Right lobe of liver (tissue), 6 donors: ENCODE results near the gene CCM2. TPM values are rescaled to one million over a fixed set of nuclear protein-coding genes. Genes with fewer than 3 reads are reported as not detected.

Experiments
- ATAC-seq, 4 donors: fragments of 200-7000 bp; cut with Tn5 transposase; one replicate each; pipeline ENCODE4 v1.9.1; 2020; ENCODE audit warnings: mild to moderate bottlenecking in 4 of 4, moderate library complexity in 4 of 4
- DNase-seq, 3 donors: peaks; one replicate each; pipeline ENCODE4 v3.0.0-alpha.2; 2020
- H3K27ac ChIP-seq, 3 donors: fragments of 200-600 bp; one replicate each; pipeline ENCODE4 v1.8.0; 2022
- H3K27me3 ChIP-seq, 2 donors: fragments of 200-600 bp; one replicate each; pipeline ENCODE4 v1.8.0; 2022
- H3K36me3 ChIP-seq, 4 donors: fragments of 200-600 bp; sonication (generic) in 1 of 4; one replicate each; pipeline versions ENCODE4 v1.5.1 to v1.8.0; 2017 to 2022; ENCODE audit warnings: control low read depth in 1 of 4
- H3K4me1 ChIP-seq, 4 donors: fragments of 200-600 bp; sonication (generic) in 1 of 4; one replicate each; pipeline versions ENCODE4 v1.5.1 to v1.8.0; 2017 to 2022; ENCODE audit warnings: control low read depth in 1 of 4
- H3K4me3 ChIP-seq, 3 donors: fragments of 200-600 bp; one replicate each; pipeline ENCODE4 v1.8.0; 2022
- H3K9me3 ChIP-seq, 4 donors: fragments of 200-600 bp; sonication (generic) in 1 of 4; one replicate each; pipeline versions ENCODE4 v1.5.1 to v1.8.0; 2017 to 2022; ENCODE audit warnings: control low read depth in 1 of 4
- POLR2A ChIP-seq: fragments of 450-650 bp; IDR thresholded peaks from one replicate; pipeline ENCODE4 v1.6.1; 2017; ENCODE audit warnings: antibody characterized with exemption, mild to moderate bottlenecking
- WGBS: methylation state at CpG from one replicate; pipeline ENCODE4 v1.1.6; 2018; ENCODE audit warnings: low coverage, low lambda C conversion rate; ENCODE audit not compliant: insufficient coverage; ENCODE audit errors: missing lambda C conversion rate; 5-methylcytosine and 5-hydroxymethylcytosine counted together
- intact Hi-C, 2 donors: fragments of 100-400 bp; cut with DNase I; formaldehyde crosslinking; loops; one replicate each; pipeline versions ENCODE4 v1.11.2 to v1.14.1; 2022
- total RNA-seq, 6 experiments: library from RNA; depleted of rRNA in 2 of 6; stranded (reverse); fragments of >200 nt in 2 of 6; fragmentation: NEBNext Ultra II Directional in 3 of 6; extraction: Animal tissue kit (Norgen Biotek cat#: 25700) in 3 of 6; gene quantifications; one replicate each; pipeline versions ENCODE4 v1.1.0 to v1.2.4, GENCODE V29; 2016 to 2023
- TF ChIP-seq, protein P1 (sequence below), 4 donors: fragments of 200-600 bp in 3 of 4; fragments of 450-650 bp in 1 of 4; IDR thresholded peaks; one replicate each; pipeline versions ENCODE4 v1.5.1 to v1.8.0; 2016 to 2022; ENCODE audit warnings: antibody characterized with exemption in 4 of 4, mild to moderate bottlenecking in 2 of 4
- donor health status: DM: no; HTN: yes; CAD: no.
- donor health status: DM: no; HTN: no; CAD: no.
- donor health status: DM: no; HTN: no; CAD: no.
- donor health status: DM: no; HTN: yes; CAD: no.
- donor health status: DM: no; HTN: yes; CAD: no.

Gene CCM2
- total RNA-seq, 6 experiments from 2014 or later = 29.4 to 70.7 (median 37.9) TPM

DNA sequence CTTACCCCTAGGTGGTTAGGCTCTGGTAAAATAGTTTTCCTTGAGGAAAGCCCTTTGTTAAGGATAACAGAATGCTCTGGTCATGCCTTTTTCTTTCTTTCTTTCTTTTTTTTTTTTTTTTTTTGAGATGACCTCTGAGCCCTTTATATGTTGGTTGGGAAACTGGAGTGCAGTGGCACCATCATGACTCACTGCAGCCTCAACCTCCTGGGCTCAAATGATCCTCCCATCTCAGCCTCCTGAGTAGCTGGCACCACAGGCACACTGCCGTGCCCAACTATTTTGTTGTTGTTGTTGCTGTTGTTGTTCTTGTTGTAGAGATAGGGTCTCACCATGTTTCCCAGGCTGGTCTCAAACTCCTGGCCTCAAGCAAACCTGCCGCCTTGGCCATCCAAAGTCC lies 61.4 kb downstream of the CCM2 start:
- no peak for DNase-seq
- intact Hi-C loops = no loop called here

GRCh38 chr7:45061806-45062425 lies 61.9 kb downstream of the CCM2 start:
- intact Hi-C loops = no loop called here
- Histone ChIP-seq H3K9me3 (no peaks in the 10 kb centered on the region), H3K4me3 (no peak overlapping the region), H3K36me3 (peaks cover 0 to 13% (median 6%) of the 10 kb centered on the region in 4 donors), H3K27ac (no peak overlapping the region), H3K27me3 (no peaks in the 10 kb centered on the region), H3K4me1 (no peaks in the 10 kb centered on the region)
- ATAC-seq (no peak), DNase-seq (no peak)
- no peak for TF ChIP-seq POLR2A
- TF ChIP-seq, protein P1, sequence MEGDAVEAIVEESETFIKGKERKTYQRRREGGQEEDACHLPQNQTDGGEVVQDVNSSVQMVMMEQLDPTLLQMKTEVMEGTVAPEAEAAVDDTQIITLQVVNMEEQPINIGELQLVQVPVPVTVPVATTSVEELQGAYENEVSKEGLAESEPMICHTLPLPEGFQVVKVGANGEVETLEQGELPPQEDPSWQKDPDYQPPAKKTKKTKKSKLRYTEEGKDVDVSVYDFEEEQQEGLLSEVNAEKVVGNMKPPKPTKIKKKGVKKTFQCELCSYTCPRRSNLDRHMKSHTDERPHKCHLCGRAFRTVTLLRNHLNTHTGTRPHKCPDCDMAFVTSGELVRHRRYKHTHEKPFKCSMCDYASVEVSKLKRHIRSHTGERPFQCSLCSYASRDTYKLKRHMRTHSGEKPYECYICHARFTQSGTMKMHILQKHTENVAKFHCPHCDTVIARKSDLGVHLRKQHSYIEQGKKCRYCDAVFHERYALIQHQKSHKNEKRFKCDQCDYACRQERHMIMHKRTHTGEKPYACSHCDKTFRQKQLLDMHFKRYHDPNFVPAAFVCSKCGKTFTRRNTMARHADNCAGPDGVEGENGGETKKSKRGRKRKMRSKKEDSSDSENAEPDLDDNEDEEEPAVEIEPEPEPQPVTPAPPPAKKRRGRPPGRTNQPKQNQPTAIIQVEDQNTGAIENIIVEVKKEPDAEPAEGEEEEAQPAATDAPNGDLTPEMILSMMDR (IDR thresholded peaks at IDR 0.05) = no peak
- WGBS = 100% methylated on average over 1 of the region's 1 CpG

More for the DNA sequence above, 61.4 kb downstream of the CCM2 start:
- ATAC-seq = no peak
- 100% methylated on average over 2 of the region's 2 CpGs for WGBS
- Histone ChIP-seq H3K9me3 (no peaks in the 10 kb centered on the region), H3K4me1 (no peaks in the 10 kb centered on the region), H3K27me3 (no peaks in the 10 kb centered on the region), H3K4me3 (no peak overlapping the region), H3K36me3 (peaks cover 0 to 13% (median 6%) of the 10 kb centered on the region in 4 donors), H3K27ac (no peak overlapping the region)
- no peak for TF ChIP-seq POLR2A
- TF ChIP-seq, protein P1 (IDR thresholded peaks at IDR 0.05) = no peak

- intact Hi-C loops = no loop called here
- no peaks in the 10 kb centered on the region for H3K4me1 ChIP-seq
- DNase-seq = no peak
These were observed 64.2 kb downstream of the CCM2 start for GRCh38 chr7:45064047-45064725.

GRCh38 chr7:45065031-45065995 lies 65.3 kb downstream of the CCM2 start:
- Histone ChIP-seq H3K4me3 (no peak overlapping the region), H3K27ac (no peak overlapping the region), H3K36me3 (peaks cover 0 to 43% (median 10%) of the 10 kb centered on the region in 4 donors), H3K27me3 (no peaks in the 10 kb centered on the region), H3K9me3 (no peaks in the 10 kb centered on the region), H3K4me1 (no peaks in the 10 kb centered on the region)
- intact Hi-C loops = no loop called here
- WGBS = 81% methylated on average over 4 of the region's 12 CpGs
- DNase-seq (no peak), ATAC-seq (no peak)
- TF ChIP-seq POLR2A = no peak
- TF ChIP-seq, protein P1 (IDR thresholded peaks at IDR 0.05) = no peak

More at GRCh38 chr7:45064047-45064725, 64.2 kb downstream of the CCM2 start:
- WGBS = 95% methylated on average over 4 of the region's 16 CpGs
- H3K36me3 ChIP-seq = peaks cover 0 to 31% (median 6%) of the 10 kb centered on the region in 4 donors
- H3K27ac ChIP-seq = no peak overlapping the region
- ATAC-seq = no peak
- H3K4me3 ChIP-seq = no peak overlapping the region
- no peaks in the 10 kb centered on the region for H3K27me3 ChIP-seq
- TF ChIP-seq POLR2A = no peak
- TF ChIP-seq, protein P1 (IDR thresholded peaks at IDR 0.05) = no peak
- no peaks in the 10 kb centered on the region for H3K9me3 ChIP-seq
